HL-60 (cell line): ENCODE results near the gene JARID2.

Experiments
- DNase-seq, 2 experiments: peaks; one replicate each; pipeline ENCODE4 v3.0.0-alpha.2; 2010 to 2020; ENCODE audit warnings: low read depth in 1 of 2, low spot score in 1 of 2
- H3K27ac ChIP-seq: fragments of 250-450 bp; sonication (Bioruptor Pico); replicated peaks from 2 replicates; pipeline ENCODE4 v1.5.1; 2020; ENCODE audit warnings: mild to moderate bottlenecking, moderate library complexity
- H3K27me3 ChIP-seq: fragments of 250-450 bp; sonication (Bioruptor Pico); 2 replicates; pipeline ENCODE4 v1.5.1; 2021; ENCODE audit warnings: mild to moderate bottlenecking, moderate library complexity; ENCODE audit not compliant: insufficient read depth, poor library complexity, severe bottlenecking
- H3K4me3 ChIP-seq: replicated peaks from 2 replicates; pipeline ENCODE4 v1.5.1; 2011; ENCODE audit warnings: mild to moderate bottlenecking, control low read depth, low read length; ENCODE audit not compliant: insufficient read depth
- CTCF ChIP-seq: IDR thresholded peaks from one replicate; pipeline ENCODE4 v1.5.1; 2011; ENCODE audit warnings: low read length, control low read depth, inconsistent platforms; ENCODE audit not compliant: insufficient read depth
- GABPA ChIP-seq: IDR thresholded peaks from 2 replicates; pipeline ENCODE4 v1.6.1; 2012; ENCODE audit warnings: low read depth
- POLR2AphosphoS5 ChIP-seq: IDR thresholded peaks from 2 replicates; pipeline ENCODE4 v1.6.1; 2012; ENCODE audit warnings: low read depth
- REST ChIP-seq: IDR thresholded peaks from 2 replicates; pipeline ENCODE4 v1.6.1; 2012; ENCODE audit warnings: low read depth; ENCODE audit not compliant: insufficient replicate concordance
- SPI1 ChIP-seq: IDR thresholded peaks from 2 replicates; pipeline ENCODE4 v1.6.1; 2012; ENCODE audit warnings: low read depth, mild to moderate bottlenecking, borderline replicate concordance

JARID2 gene

GRCh38 chr6:15501826-15502445 lies 256.1 kb downstream of the JARID2 start:
- TF ChIP-seq REST (no peak), GABPA (no peak), POLR2AphosphoS5 (no peak), SPI1 (no peak), CTCF (no peak)
- Histone ChIP-seq H3K27ac (no peak overlapping the region), H3K4me3 (no peak overlapping the region), H3K27me3 (no peaks in the 10 kb centered on the region)
- DNase-seq = no peak

DNA sequence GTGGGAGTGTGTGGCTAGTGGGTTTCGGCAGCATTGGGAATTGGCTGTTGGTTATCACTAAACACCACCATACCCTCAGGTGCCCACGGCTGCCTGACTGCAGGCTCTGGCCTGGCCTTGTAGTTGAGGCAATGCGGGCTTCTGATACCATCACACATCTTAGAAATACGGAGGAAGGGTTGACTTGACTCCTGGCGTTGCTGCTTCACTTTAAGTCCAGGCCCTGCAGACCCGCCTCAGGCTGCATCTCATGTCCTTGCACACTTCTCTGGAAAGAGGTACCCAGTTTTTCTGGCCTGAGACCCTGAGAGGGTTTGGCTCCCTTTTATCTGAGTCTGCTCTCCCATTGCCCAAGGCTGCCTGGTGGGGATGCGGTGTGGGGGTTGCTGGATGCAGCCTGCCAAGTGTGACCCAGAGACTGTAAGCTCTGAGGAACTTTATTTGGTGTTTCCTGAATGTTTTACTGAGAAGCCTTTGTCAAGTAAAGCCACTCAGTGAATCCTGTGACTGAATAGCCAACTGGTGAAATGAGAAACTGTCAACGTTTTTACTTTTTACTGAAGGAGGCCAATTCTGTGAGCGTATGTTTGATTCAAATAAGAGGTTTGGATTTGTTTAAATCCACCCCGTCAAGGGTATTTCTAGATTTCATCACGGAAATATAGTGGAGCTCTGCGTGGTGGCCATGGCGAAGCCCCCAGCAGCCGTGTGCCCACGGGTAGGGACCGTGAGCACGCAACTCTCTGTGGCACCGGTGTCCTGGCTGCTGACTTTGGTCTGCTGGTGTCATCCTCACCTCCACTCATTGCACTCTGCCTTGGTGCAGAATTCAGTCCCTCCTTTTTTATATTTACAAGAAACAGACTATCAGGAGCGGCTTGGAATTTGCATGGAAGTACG lies 256.8 kb downstream of the JARID2 start:
- Histone ChIP-seq H3K27ac (no peak overlapping the region), H3K4me3 (no peak overlapping the region), H3K27me3 (no peaks in the 10 kb centered on the region)
- no peak for TF ChIP-seq CTCF
- TF ChIP-seq POLR2AphosphoS5 = no peak
- TF ChIP-seq REST = no peak
- TF ChIP-seq SPI1 = no peak
- no peak for TF ChIP-seq GABPA
- DNase-seq = no peak

- Histone ChIP-seq H3K27me3 (no peaks in the 10 kb centered on the region), H3K4me3 (no peak overlapping the region), H3K27ac (no peak overlapping the region)
- TF ChIP-seq GABPA (no peak), SPI1 (no peak), CTCF (no peak), POLR2AphosphoS5 (no peak), REST (no peak)
- DNase-seq = no peak
These were observed 257.4 kb downstream of the JARID2 start for GRCh38 chr6:15503346-15503680.
